Hematopoietic multipotent progenitor cell treated with erythropoietin and hydrocortisone succinate and interleukin-3 and kit ligand, for 17 days (in vitro differentiated cells): Measurements from ENCODE around the gene OSBPL5.

ENCODE experiments used
- DNase-seq: peaks from one replicate; pipeline ENCODE4 v3.0.0-alpha.2; 2015; ENCODE audit warnings: low spot score

OSBPL5 gene

DNA sequence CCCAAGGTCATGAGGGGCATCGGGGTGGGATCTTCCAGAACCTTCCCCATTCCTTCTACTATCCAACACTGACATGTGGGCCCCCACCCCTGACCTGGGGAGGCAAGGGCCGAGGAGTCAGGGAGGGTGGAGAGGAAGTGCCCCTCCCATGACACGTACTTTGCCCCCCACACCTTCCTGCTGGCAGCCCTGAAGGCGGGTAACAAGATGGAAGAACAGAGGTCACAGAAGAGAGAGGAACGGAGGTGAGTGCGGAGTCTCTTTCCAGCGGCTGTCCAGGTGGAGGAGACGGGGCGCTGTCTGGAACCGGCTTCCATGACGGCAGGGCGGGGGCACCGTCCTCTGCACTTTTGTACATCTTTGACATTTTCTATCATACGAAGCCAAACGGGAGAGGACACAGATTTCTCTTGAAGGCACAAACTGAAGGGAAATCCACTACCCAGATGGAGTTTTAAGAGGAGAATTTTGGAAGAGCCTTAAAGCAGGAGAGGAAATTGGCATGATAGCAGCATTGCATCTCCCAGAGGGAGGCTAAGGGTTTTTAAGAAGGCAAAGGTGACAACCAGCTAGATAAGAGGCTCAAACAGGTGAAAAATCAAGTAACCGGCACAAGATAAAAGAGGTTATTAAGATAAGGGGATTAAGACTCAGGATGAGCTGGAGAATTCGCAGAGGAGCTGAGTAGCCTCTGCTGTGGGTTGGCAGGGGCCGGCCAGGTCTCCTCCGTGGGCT lies 16.7 kb downstream of the OSBPL5 start:
- no peak for DNase-seq

DNA sequence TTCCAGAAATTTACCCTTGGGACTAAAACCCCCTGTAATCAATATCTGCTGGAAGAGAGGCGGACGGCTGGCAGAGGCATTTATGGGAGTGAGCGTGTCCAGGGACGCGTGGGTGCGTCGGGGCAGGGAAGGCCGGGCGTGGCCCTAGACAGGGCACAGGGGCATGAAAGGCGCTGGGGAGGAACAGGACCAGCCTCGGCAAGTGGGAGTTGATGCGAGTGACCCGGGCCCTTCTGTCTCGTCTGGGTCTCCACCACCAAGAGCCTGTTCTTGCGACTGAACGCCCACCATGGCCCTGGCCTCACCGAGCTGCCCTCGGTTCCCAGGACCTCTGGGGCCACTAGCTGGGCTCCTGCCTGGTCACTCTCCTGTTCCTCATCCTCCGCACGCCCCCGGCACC lies 17.5 kb downstream of the OSBPL5 start:
- DNase-seq: no peak

GRCh38 chr11:3147257-3147619 lies 17.9 kb downstream of the OSBPL5 start:
- DNase-seq: no peak

- no peak for DNase-seq
Measured at GRCh38 chr11:3146612-3147256, 18.4 kb downstream of the OSBPL5 start.

DNA sequence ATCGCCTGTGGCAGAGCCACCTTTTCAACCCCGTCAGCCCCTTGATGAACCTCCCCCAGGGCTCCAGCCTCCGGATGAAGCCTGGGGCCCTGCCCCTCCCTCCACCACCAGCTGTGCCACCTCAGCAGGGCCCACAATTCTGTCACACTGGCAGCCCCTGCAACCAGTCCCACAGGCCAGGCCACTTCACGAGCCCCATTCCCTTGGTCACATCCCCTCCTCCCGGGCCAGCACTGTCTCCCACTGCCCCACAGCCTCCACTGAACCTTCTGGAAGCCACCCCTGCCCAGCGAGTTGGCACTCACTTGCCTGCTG lies 19.9 kb downstream of the OSBPL5 start:
- no peak for DNase-seq

DNA sequence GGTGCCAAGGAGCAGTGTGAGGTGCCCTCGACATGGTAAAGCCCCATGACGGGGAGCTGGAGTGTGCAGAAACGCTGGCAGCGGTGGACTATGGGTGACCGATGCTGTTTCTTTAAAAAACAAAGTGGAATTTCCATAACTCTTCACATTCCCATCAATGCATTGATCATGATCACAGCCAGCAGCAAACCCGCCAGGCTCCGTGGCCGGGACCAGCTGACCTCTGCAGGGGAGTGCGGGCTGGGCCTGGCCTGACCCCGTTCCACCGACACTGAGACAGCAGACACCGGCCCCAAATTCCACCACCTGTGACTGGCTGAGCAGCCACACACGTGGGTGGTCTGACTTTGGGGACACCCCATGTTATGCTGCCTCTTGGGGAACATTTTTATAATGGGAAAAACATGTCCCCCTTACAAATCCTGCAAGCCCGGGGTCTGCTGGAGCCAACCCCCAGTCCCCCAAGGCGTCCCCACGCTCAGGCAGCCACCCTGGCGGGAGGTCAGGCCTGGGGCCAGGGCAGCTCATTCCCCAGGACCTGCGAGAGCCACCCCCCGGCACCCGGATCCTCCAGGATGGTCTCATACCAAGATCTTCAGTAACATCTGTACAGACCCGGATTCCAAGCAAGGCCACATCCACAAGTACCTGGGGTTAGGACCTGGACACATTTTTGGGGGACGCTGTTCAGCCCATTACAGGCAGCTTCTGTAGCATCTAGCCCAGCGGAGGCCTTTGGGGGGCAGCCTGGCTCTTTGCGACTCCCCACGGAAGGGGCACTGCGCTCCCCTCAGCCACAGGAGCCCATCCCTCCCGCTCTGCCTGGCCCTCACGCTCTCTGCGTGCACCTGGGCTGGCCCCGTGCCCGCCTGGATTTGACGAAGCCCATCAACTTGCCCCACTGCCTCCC lies 20.6 kb downstream of the OSBPL5 start:
- DNase-seq: no peak

GRCh38 chr11:3143136-3143880 lies 21.8 kb downstream of the OSBPL5 start:
- no peak for DNase-seq

- DNase-seq: no peak
Measured at GRCh38 chr11:3140291-3140603, 24.9 kb downstream of the OSBPL5 start.

- DNase-seq: no peak
Measured at GRCh38 chr11:3139481-3140290, 25.4 kb downstream of the OSBPL5 start.

DNA sequence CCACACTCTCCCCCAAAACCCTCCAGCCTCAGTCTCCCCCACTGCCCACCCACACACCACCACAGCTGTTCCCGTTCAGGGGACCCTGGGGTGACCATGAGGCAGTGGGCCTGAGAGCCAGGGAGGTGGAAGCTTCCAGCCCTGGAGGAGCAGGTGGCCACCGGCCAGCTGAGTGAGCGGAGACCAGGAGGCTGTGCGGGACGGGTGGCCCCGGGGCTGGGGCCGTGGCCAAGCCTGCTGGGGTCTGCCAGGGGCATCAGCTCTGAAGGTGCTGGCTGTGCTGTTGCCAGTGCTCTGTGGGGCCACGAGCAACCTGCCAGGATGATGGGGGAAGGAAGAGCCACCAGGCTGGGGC lies 26.0 kb downstream of the OSBPL5 start:
- DNase-seq: no peak

DNA sequence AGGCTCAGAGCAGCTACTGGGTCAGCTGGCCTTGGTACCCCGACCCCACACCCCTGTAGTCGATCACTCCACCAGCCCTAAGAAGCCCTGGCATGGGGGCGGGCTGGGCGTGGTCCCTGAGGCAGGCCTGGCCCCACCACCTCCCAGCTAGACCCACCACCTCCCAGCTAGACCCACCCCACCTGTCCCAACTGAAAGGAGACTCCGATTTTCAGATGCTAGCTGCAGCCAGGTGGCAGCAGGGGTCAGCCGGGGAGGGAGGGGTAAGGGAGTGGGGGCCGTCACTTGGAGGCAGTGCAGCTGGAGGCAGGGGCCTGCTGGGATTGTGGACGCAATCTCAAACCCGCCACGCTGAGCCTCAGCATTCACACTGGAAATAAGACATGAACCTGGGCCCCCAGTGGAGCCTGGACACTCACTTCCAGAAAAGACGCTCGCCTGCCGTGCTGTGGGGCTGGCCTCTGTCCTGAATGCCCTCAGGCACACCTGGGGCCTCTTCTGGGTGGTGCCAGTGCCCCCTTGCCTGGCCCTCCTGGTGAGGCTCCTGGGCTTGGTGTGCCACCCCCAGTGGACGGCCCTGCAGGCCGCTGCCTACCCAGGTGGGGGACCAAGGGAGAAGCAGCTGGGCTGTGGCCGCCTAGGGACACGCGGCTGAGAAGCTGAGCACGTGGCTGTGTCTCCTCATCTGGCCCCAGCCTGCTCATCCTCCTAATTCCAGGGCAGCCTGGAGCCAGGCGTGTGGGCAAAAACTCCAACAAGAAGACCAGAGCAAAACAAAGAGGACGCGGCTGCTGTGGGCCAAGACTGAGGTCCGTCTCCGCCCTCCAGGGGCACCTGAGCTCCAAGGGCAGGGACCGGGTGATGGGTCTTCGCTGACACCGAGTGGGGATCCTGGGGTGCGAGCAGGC lies 26.7 kb downstream of the OSBPL5 start:
- DNase-seq: no peak

- no peak for DNase-seq
Measured at GRCh38 chr11:3137486-3138177, 27.5 kb downstream of the OSBPL5 start.

DNA sequence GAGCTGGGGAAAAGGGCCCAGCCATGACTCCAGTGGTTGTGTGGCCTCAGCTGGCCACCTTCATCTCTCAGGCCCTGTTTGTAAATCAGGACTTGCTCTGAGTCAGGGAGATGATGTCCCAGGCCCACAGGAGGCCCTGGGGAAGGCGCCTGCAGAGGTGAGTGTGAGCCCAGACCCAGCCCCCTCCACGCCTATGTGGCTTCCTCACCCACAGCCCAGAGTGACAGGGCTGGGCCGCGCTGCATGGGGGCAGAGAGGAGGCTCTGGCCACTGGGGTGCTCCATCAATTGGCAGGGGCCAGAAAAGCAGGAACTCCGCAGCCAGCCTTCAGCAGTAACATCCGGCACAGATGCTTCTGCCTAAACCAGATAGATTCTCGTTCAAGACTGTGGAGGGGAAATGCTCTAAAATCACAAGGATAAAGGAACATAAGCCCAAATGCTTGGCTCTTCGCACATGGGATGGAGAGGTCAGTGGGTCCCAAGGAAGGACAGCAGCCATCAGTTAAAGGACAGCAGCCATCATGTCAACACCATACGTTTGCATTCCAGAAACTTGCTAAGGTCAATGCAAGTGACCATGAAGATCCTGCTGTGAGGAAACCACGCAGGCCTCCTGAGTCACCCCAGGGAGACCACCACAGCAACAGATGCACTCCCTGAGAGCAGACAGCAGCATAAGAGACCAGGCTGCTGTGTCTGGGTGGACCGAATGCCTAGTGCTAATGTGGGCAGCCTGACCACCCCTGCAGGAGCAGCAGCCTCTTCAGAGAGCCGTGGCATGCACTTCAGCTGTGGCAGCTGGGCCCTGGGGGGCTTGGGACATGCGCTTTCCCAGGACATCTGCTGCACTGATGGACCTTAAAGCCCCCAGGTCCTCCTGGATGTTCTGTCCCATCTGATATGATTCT lies 28.3 kb downstream of the OSBPL5 start:
- DNase-seq: no peak

GRCh38 chr11:3135481-3136440 lies 29.3 kb downstream of the OSBPL5 start:
- no peak for DNase-seq

DNA sequence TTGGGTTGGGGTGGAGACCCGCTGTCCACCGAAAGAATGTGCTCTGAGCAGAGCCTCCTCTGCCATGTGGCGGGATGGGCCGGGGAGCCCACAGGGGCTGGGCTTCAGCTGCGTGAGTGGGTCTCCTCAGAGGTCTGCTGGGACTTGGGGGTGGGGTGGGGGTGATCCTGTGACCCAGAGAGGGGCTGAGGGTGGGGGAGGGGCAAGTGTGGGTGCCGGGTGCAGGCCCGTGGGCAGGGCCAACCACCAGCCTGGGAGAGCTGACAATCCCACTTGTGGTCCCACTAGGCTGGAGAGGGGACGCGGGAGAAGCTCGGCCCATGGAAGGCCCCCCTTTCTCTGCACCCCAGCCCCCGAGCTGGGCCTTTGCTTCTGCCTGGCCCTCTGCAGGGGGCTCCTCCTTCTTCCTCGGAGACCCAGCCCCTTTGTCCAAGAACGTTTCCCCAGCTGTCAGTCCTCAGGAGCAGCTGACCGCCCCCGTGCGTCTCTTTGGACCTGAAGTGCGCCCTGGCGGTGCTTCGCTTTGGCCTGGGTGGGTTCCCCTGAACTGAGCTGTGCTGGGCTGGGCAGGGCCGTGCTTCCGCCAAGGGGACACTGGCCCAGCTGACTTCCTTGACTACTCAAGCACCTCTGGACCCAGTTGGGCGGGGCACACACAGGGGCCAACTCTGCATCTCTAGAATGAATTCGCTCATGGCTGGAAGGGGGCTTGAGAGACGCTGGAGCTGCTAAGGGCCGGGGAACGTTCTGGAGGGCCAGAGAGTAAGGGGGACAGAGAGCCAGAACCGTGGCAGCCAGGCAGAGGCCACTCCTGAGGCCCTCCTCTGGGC lies 30.2 kb downstream of the OSBPL5 start:
- DNase-seq: no peak

DNA sequence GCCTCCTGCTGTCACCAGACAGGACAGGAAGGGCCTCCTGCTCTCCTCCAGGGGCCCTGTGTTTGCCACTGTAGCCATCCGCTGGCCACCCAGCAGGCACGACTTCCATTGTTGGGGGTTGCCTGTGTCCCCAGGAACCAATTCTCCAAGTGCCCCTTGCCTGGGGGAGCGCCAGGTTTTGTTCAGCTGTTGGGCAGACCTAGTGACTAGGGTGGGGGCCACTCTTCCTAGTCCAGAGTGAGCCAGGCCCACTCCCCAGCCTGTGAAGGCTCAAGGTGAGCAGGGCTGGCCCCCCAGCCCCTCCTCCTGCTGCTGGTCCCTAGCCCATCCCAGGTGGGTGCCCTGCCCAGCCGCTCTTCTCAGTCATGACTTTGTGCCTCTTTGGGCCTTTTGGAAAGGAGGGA lies 30.9 kb downstream of the OSBPL5 start:
- no peak for DNase-seq
